ENCODE data around the gene PNRC2. TPM values are rescaled to one million over a fixed set of nuclear protein-coding genes. Genes with fewer than 3 reads are reported as not detected.
"Not testable (repeated sequence)": the region's sequence is repeated elsewhere in the genome, so short reads cannot be mapped to it uniquely, and the experiment has no call there.

PNRC2 gene
- total RNA-seq, 2 donors from 2014 or later = 92.3 to 105 TPM

DNA sequence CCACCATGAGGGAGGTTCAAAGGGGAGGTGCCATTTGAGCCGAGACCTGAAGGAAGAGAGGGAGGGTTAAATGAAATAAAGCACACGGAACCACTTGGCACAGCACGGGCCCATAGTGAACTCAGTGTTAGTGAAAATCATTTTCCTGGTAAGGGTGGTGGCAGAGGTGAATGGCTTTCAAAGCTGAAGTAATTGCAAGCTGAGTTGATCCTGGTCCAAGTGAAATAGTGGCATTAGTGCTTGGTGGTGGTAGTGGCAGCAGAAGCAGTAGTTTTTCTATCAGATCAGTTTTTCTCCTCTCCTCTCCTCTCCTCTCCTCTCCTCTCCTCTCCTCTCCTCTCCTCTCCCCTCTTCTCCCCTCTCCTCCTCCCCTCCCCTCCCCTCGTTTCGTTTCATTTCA is 51.0 kb downstream of the PNRC2 start:
- Histone ChIP-seq H3K4me3 (no peak overlapping the region), H3K36me3 (no peaks in the 10 kb centered on the region), H3K9me3 (peaks cover 0 to 9% of the 10 kb centered on the region in 2 donors), H3K27me3 (no peaks in the 10 kb centered on the region), H3K4me1 (peaks cover 0 to 14% of the 10 kb centered on the region in 2 donors), H3K27ac (no peak overlapping the region)
- TF ChIP-seq, protein P1, sequence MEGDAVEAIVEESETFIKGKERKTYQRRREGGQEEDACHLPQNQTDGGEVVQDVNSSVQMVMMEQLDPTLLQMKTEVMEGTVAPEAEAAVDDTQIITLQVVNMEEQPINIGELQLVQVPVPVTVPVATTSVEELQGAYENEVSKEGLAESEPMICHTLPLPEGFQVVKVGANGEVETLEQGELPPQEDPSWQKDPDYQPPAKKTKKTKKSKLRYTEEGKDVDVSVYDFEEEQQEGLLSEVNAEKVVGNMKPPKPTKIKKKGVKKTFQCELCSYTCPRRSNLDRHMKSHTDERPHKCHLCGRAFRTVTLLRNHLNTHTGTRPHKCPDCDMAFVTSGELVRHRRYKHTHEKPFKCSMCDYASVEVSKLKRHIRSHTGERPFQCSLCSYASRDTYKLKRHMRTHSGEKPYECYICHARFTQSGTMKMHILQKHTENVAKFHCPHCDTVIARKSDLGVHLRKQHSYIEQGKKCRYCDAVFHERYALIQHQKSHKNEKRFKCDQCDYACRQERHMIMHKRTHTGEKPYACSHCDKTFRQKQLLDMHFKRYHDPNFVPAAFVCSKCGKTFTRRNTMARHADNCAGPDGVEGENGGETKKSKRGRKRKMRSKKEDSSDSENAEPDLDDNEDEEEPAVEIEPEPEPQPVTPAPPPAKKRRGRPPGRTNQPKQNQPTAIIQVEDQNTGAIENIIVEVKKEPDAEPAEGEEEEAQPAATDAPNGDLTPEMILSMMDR (IDR thresholded peaks at IDR 0.05) = no peak
- DNase-seq (ENCODE audit: low spot score) = no peak

DNA sequence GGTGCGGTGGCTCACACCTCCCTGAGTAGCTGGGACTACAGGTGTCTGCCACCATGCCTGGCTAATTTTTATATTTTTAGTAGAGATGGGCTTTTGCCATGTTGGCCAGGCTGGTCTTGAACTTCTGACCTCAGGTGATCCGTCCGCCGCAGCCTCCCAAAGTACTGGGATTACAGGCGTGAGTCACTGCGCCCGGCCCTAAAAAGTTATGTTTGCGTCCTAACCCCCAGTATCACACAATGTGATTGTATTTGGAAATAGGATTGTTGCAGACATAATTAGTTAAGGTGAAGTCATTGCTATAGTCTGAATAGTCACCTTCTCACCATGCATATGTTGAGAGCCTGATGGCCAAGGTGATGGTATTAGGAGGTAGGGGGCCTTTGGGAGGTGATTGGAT is 53.2 kb downstream of the PNRC2 start:
- peaks cover 0 to 35% of the 10 kb centered on the region in 2 donors for H3K4me1 ChIP-seq
- H3K4me3 ChIP-seq; DNase-seq (ENCODE audit: low spot score); H3K9me3 ChIP-seq; H3K27ac ChIP-seq; H3K27me3 ChIP-seq; H3K36me3 ChIP-seq: not testable (repeated sequence)

MicroRNAs encoded within 50 kb of the gene (microRNA counts, 767-probe panel; counts per million panel counts)
- 0 to 31.0 counts per million in 2 donors for microRNA hsa-miR-378f

Small RNAs within 50 kb of the gene (microRNA-seq; reads per million reads assigned to microRNA genes)
- 0 reads per million in 2 donors for gene MIR378F (ENCODE audit: borderline number of aligned reads in 2 of 2, borderline replicate concordance in 1 of 2)

Other genes starting within 250 kb of the PNRC2 start
- 10 to 100 TPM; 25.5 to 27.5 TPM for gene ELOA, start 216.4 kb upstream of the PNRC2 start, total RNA-seq
- 10 to 100 TPM; 30.3 to 39.6 TPM for gene PITHD1, start 181.4 kb upstream of the PNRC2 start, total RNA-seq
- gene LYPLA2, start 168.7 kb upstream of the PNRC2 start, total RNA-seq = 10 to 100 TPM; 29.7 to 54.3 TPM
- 1 to 10 TPM; 5.5 to 8.8 TPM for gene GALE, start 159.1 kb upstream of the PNRC2 start, total RNA-seq
- gene HMGCL, start 134.4 kb upstream of the PNRC2 start, total RNA-seq = 10 to 100 TPM; 22.4 to 26.3 TPM
- gene FUCA1, start 91.5 kb upstream of the PNRC2 start, total RNA-seq = 10 to 100 TPM; 17.0 to 21.0 TPM
- under 1 TPM in 1 of 2 donors, not detected in 1; 0.04 TPM for gene CNR2, start 46.5 kb upstream of the PNRC2 start, total RNA-seq
- gene SRSF10, start 20.5 kb downstream of the PNRC2 start, total RNA-seq = 10 to 100 TPM; 38.6 to 43.1 TPM
- 100 to 1,000 TPM in 1 of 2 donors, 10 to 100 TPM in 1; 98.7 to 241 TPM for gene MYOM3, start 152.3 kb downstream of the PNRC2 start, total RNA-seq
- under 1 TPM; 0.15 to 0.24 TPM for gene IL22RA1, start 183.3 kb downstream of the PNRC2 start, total RNA-seq
- gene IFNLR1, start 227.5 kb downstream of the PNRC2 start, total RNA-seq = 1 to 10 TPM; 3.7 to 6.2 TPM

All from right atrium auricular region (tissue), 2 donors.